OCI-LY7 (cell line): Measurements from ENCODE around the gene NKX6-2. TPM values are rescaled to one million over a fixed set of nuclear protein-coding genes. Genes with fewer than 3 reads are reported as not detected.

ENCODE experiments used
- BruUV-seq: library from RNA; stranded (reverse); fragments of 400-500 nt; replicated peaks from 2 replicates; lab custom pipeline; 2021; lab: Mats Ljungman, UMichigan
- CTCF ChIA-PET: fragments of 300-600 bp; sonication (Branson Sonifier 250); formaldehyde crosslinking; loops from one replicate; lab custom pipeline; 2022; ENCODE audit warnings: antibody characterized with exemption; ENCODE audit not compliant: unreplicated experiment; lab: Charles Lee
- POLR2A ChIA-PET: fragments of 300-600 bp; sonication (Branson Sonifier 250); formaldehyde crosslinking; loops from one replicate; lab custom pipeline; 2022; ENCODE audit warnings: antibody characterized with exemption; lab: Charles Lee
- DNase-seq: peaks from one replicate; pipeline ENCODE4 v3.0.0-alpha.2; 2015; ENCODE audit warnings: low spot score
- H2AFZ ChIP-seq: fragments of 200-600 bp; sonication (generic), shearing (Covaris generic); 2 replicates; pipeline ENCODE4 v1.6.1; 2014; ENCODE audit warnings: mild to moderate bottlenecking, antibody characterized with exemption, low read length, moderate library complexity
- H3K27ac ChIP-seq: fragments of 200-600 bp; sonication (generic); 2 replicates; pipeline ENCODE4 v1.5.1; 2014; ENCODE audit warnings: mixed run types, low read depth, mild to moderate bottlenecking, moderate library complexity, low read length, inconsistent platforms; ENCODE audit not compliant: poor library complexity, severe bottlenecking
- H3K36me3 ChIP-seq: fragments of 200-600 bp; sonication (generic); 2 replicates; pipeline ENCODE4 v1.6.1; 2014; ENCODE audit warnings: mild to moderate bottlenecking, antibody characterized with exemption, low read length, moderate library complexity, mixed read lengths; ENCODE audit not compliant: insufficient read depth
- H3K4me1 ChIP-seq: fragments of 200-600 bp; sonication (generic); 2 replicates; pipeline ENCODE4 v1.5.1; 2014; ENCODE audit warnings: mild to moderate bottlenecking, low read length; ENCODE audit not compliant: insufficient read depth, poor library complexity, severe bottlenecking
- H3K4me2 ChIP-seq: fragments of 200-600 bp; sonication (generic); 2 replicates; pipeline ENCODE4 v1.6.1; 2014; ENCODE audit warnings: mild to moderate bottlenecking, low read length
- H3K4me3 ChIP-seq: fragments of 200-600 bp; sonication (generic); 2 replicates; pipeline ENCODE4 v1.5.1; 2014; ENCODE audit warnings: mild to moderate bottlenecking, low read depth, low read length; ENCODE audit not compliant: poor library complexity, severe bottlenecking
- H3K79me2 ChIP-seq: fragments of 200-600 bp; sonication (generic); 2 replicates; pipeline ENCODE4 v1.6.1; 2016; ENCODE audit warnings: low read depth, mild to moderate bottlenecking, low read length, moderate library complexity, mixed read lengths; ENCODE audit not compliant: insufficient read depth
- H3K9me2 ChIP-seq: fragments of 200-600 bp; sonication (generic); 2 replicates; pipeline ENCODE4 v1.6.1; 2016; ENCODE audit warnings: mild to moderate bottlenecking, low read length, mixed read lengths; ENCODE audit not compliant: insufficient read depth
- H3K9me3 ChIP-seq: fragments of 200-600 bp; sonication (generic); 2 replicates; pipeline ENCODE4 v1.6.1; 2014; ENCODE audit warnings: mild to moderate bottlenecking, mixed run types, low read length, mixed read lengths
- H4K20me1 ChIP-seq: fragments of 200-600 bp; sonication (generic); 2 replicates; pipeline ENCODE4 v1.6.1; 2014; ENCODE audit warnings: mild to moderate bottlenecking, antibody characterized with exemption, low read length, moderate library complexity, mixed read lengths; ENCODE audit not compliant: insufficient read depth
- EZH2phosphoT487 ChIP-seq: fragments of 200-600 bp; sonication (generic); IDR thresholded peaks from 2 replicates; pipeline ENCODE4 v1.6.1; 2018; ENCODE audit warnings: low read depth, borderline replicate concordance, mild to moderate bottlenecking, mixed run types, antibody characterized with exemption, low read length, moderate library complexity, mixed read lengths
- intact Hi-C: fragments of 100-400 bp; cut with micrococcal nuclease; formaldehyde crosslinking; loops from one replicate; pipeline ENCODE4 v1.10.0; 2022; ENCODE audit not compliant: unreplicated experiment
- total RNA-seq, 2 experiments: library from RNA; depleted of rRNA in 1 of 2; stranded (reverse); fragments of >200 nt in 1 of 2; shearing (Covaris generic) in 1 of 2; gene quantifications; 2 replicates each; pipeline ENCODE4 v1.2.3, GENCODE V29; 2014 to 2022
- TF ChIP-seq, protein P1 (sequence below): fragments of 200-600 bp; sonication (generic); conservative IDR thresholded peaks from 2 replicates; pipeline ENCODE4 v1.5.1; 2014; ENCODE audit warnings: mild to moderate bottlenecking, antibody characterized with exemption, low read length, moderate library complexity, mixed read lengths

NKX6-2 gene
- total RNA-seq, 2 experiments from 2014 or later = not detected

DNA sequence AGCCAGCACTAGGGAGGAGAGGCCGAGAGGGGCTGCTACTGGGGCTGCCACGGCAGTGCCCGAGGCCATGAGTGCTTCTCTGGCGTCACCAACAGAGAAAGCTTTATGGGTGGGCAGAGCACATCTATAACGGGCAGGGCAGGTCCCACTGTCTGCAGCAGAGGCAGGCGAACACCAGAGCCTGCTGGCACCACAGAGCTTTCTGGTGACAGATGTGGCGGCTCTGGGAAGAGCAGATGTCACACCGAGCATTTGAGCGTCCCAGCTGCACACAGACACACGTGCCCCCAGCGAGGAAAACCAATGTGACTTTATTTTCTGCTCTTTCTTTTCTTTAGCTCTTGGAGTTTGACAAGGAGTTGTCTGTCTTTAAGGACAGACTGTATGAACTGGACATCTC, 20.5 kb downstream of the NKX6-2 start:
- Histone ChIP-seq H4K20me1 (no peaks in the 10 kb centered on the region), H3K9me2 (no peaks in the 10 kb centered on the region), H3K4me2 (no peak overlapping the region), H3K27ac (no peak overlapping the region), H3K36me3 (no peaks in the 10 kb centered on the region), H3K79me2 (no peaks in the 10 kb centered on the region), H2AFZ (no peak overlapping the region), H3K4me3 (no peak overlapping the region), H3K4me1 (no peaks in the 10 kb centered on the region), H3K9me3 (no peaks in the 10 kb centered on the region)
- TF ChIP-seq, protein P1, sequence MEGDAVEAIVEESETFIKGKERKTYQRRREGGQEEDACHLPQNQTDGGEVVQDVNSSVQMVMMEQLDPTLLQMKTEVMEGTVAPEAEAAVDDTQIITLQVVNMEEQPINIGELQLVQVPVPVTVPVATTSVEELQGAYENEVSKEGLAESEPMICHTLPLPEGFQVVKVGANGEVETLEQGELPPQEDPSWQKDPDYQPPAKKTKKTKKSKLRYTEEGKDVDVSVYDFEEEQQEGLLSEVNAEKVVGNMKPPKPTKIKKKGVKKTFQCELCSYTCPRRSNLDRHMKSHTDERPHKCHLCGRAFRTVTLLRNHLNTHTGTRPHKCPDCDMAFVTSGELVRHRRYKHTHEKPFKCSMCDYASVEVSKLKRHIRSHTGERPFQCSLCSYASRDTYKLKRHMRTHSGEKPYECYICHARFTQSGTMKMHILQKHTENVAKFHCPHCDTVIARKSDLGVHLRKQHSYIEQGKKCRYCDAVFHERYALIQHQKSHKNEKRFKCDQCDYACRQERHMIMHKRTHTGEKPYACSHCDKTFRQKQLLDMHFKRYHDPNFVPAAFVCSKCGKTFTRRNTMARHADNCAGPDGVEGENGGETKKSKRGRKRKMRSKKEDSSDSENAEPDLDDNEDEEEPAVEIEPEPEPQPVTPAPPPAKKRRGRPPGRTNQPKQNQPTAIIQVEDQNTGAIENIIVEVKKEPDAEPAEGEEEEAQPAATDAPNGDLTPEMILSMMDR = no peak
- no peak for TF ChIP-seq EZH2phosphoT487
- ChIA-PET CTCF (no interaction called here), POLR2A (no interaction called here)
- DNase-seq = no peak
- no TSS peak for BruUV-seq
- intact Hi-C loops = no loop called here

DNA sequence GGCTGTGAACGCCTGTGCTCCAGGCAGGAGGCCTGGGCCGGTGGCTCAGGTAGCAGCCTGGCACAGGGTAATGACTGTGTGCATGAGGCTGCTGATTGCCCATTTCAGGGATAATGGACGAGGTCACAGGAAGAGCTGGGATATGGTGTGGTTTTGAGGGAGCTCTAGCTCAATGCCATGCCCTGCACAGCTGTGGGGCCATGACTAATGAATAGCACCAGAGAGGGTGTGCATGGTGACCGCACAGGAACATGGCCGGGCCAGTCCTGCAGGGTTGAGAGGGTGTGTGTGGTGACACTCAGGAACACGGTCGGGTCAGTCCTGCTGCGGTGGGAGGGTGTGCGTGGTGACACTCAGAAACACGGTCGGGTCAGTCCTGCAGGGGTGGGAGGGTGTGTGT, 21.8 kb downstream of the NKX6-2 start:
- no peaks in the 10 kb centered on the region for H3K79me2 ChIP-seq

DNA sequence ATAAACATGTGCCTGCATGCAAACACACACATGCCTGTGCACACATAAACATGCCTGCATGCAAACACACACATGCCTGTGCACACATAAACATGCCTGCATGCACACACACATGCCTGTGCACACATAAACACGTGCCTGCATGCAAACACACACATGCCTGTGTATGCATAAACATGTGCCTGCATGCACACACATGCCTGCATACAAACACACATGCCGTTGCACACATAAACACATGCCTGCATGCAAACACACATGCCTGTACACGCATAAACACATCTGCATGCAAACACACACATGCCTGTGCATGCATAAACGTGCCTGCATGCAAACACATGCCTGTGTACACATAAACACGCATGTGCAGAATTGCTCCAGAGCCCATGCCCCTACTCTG, 22.4 kb downstream of the NKX6-2 start:
- H2AFZ ChIP-seq = no peak overlapping the region
- H3K9me3 ChIP-seq = no peaks in the 10 kb centered on the region
- H3K4me2 ChIP-seq = no peak overlapping the region
- no peaks in the 10 kb centered on the region for H3K4me1 ChIP-seq
- intact Hi-C loops = no loop called here
- no peak for DNase-seq
- H3K79me2 ChIP-seq = no peaks in the 10 kb centered on the region
- H3K9me2 ChIP-seq = no peaks in the 10 kb centered on the region
- no peak overlapping the region for H3K27ac ChIP-seq
- H4K20me1 ChIP-seq = no peaks in the 10 kb centered on the region
- TF ChIP-seq, protein P1 = no peak
- TF ChIP-seq EZH2phosphoT487 = no peak
- H3K4me3 ChIP-seq = no peak overlapping the region
- BruUV-seq = no TSS peak
- POLR2A ChIA-PET = no interaction called here
- H3K36me3 ChIP-seq = no peaks in the 10 kb centered on the region
- CTCF ChIA-PET = no interaction called here

More for the DNA sequence above, 21.8 kb downstream of the NKX6-2 start:
- H3K4me2 ChIP-seq = no peak overlapping the region
- no TSS peak for BruUV-seq
- H3K27ac ChIP-seq = no peak overlapping the region
- CTCF ChIA-PET = no interaction called here
- DNase-seq = no peak
- TF ChIP-seq, protein P1 = no peak
- TF ChIP-seq EZH2phosphoT487 = no peak
- no peaks in the 10 kb centered on the region for H3K9me3 ChIP-seq
- intact Hi-C loops = no loop called here
- POLR2A ChIA-PET = no interaction called here
- no peaks in the 10 kb centered on the region for H4K20me1 ChIP-seq
- no peaks in the 10 kb centered on the region for H3K9me2 ChIP-seq
- no peak overlapping the region for H3K4me3 ChIP-seq
- H3K4me1 ChIP-seq = no peaks in the 10 kb centered on the region
- H2AFZ ChIP-seq = no peak overlapping the region
- H3K36me3 ChIP-seq = no peaks in the 10 kb centered on the region
